IMR-90 (cell line): ENCODE results near the gene ZBTB46.

Source experiments
- BHLHE40 ChIP-seq: fragments of 150-350 bp; IDR thresholded peaks from 2 replicates; pipeline ENCODE4 v1.6.1; 2016; ENCODE audit warnings: mild to moderate bottlenecking, low read depth, low read length
- CTCF ChIP-seq: conservative IDR thresholded peaks from 2 replicates; pipeline ENCODE4 v1.5.1; 2012; ENCODE audit warnings: mild to moderate bottlenecking, low read depth, low read length, improper control_type of control experiment
- ELK1 ChIP-seq: fragments of 150-350 bp; IDR thresholded peaks from 2 replicates; pipeline ENCODE4 v1.6.1; 2016; ENCODE audit warnings: low read depth, mild to moderate bottlenecking, low read length, moderate library complexity, borderline replicate concordance
- FOS ChIP-seq: fragments of 150-350 bp; IDR thresholded peaks from 2 replicates; pipeline ENCODE4 v1.6.1; 2016; ENCODE audit warnings: low read depth, low read length
- POLR2A ChIP-seq: IDR thresholded peaks from 2 replicates; pipeline ENCODE4 v1.6.1; 2012; ENCODE audit warnings: mild to moderate bottlenecking, low read depth, low read length
- RAD21 ChIP-seq: IDR thresholded peaks from 2 replicates; pipeline ENCODE4 v1.6.1; 2012; ENCODE audit warnings: low read length, improper control_type of control experiment
- RCOR1 ChIP-seq: IDR thresholded peaks from 2 replicates; pipeline ENCODE4 v1.6.1; 2012; ENCODE audit warnings: mild to moderate bottlenecking, low read length, improper control_type of control experiment; ENCODE audit not compliant: insufficient replicate concordance
- RFX5 ChIP-seq: IDR thresholded peaks from 2 replicates; pipeline ENCODE4 v1.8.0; 2012; ENCODE audit warnings: low read depth, mild to moderate bottlenecking, low read length, moderate library complexity
- SMC3 ChIP-seq: fragments of 150-350 bp; IDR thresholded peaks from 2 replicates; pipeline ENCODE4 v1.6.1; 2016; ENCODE audit warnings: low read depth, mild to moderate bottlenecking, antibody characterized with exemption, low read length, moderate library complexity

- no peak for TF ChIP-seq CTCF
- TF ChIP-seq RCOR1 = no peak
- no peak; the same call in 1 of the 2 replicates for TF ChIP-seq POLR2A
- no peak for TF ChIP-seq RAD21
- TF ChIP-seq BHLHE40 = no peak
- TF ChIP-seq FOS = no peak
- no peak for TF ChIP-seq ELK1
- no peak for TF ChIP-seq RFX5
- TF ChIP-seq SMC3 = no peak
These were observed 133.1 kb downstream of the ZBTB46 start for GRCh38 chr20:63697868-63698545.
